Measurements from ENCODE around the gene KIF25.

The KIF25 gene

GRCh38 chr6:168084465-168085160 is 87.1 kb downstream of the KIF25 start:
- TF ChIP-seq CTCF (conservative IDR thresholded peaks at IDR 0.05; ENCODE audit: low read length) (no peak), EZH2phosphoT487 (IDR thresholded peaks at IDR 0.05; ENCODE audit: borderline replicate concordance) (no peak)
- no peaks in the 10 kb centered on the region for H3K4me1 ChIP-seq (ENCODE audit: insufficient read depth, low read length, poor library complexity, severe bottlenecking)
- H3K79me2 ChIP-seq (ENCODE audit: insufficient read depth, low read length) = no peaks in the 10 kb centered on the region
- no peak overlapping the region for H3K4me3 ChIP-seq (ENCODE audit: low read length, poor library complexity, severe bottlenecking)
- no peak overlapping the region for H2AFZ ChIP-seq (ENCODE audit: low read length)
- H3K36me3 ChIP-seq (ENCODE audit: insufficient read depth, low read length) = no peaks in the 10 kb centered on the region
- H3K9me3 ChIP-seq (ENCODE audit: insufficient read depth, low read depth, low read length) = peaks cover 15% of the 10 kb centered on the region; the same call in 1 of the 2 replicates
- H3K4me2 ChIP-seq (ENCODE audit: low read depth, low read length, poor library complexity, severe bottlenecking) = no peak overlapping the region
- no peaks in the 10 kb centered on the region for H3F3A ChIP-seq (ENCODE audit: low read depth)
- H3K9ac ChIP-seq (ENCODE audit: low read depth, low read length, poor library complexity, severe bottlenecking) = no peak overlapping the region
- H3K27me3 ChIP-seq (ENCODE audit: insufficient read depth, low read length, poor library complexity, severe bottlenecking) = no peaks in the 10 kb centered on the region
- no peaks in the 10 kb centered on the region for H3K9me2 ChIP-seq (replicated peaks; ENCODE audit: low read depth, low read length)
- H4K20me1 ChIP-seq (ENCODE audit: insufficient read depth, low read length, poor library complexity, severe bottlenecking) = no peaks in the 10 kb centered on the region

- H3K4me2 ChIP-seq (ENCODE audit: low read depth, low read length, poor library complexity, severe bottlenecking) = no peak overlapping the region
- no peak for TF ChIP-seq EZH2phosphoT487 (IDR thresholded peaks at IDR 0.05; ENCODE audit: borderline replicate concordance)
- no peak for TF ChIP-seq CTCF (conservative IDR thresholded peaks at IDR 0.05; ENCODE audit: low read length)
- no peaks in the 10 kb centered on the region for H3K9me2 ChIP-seq (replicated peaks; ENCODE audit: low read depth, low read length)
- H3K4me1 ChIP-seq (ENCODE audit: insufficient read depth, low read length, poor library complexity, severe bottlenecking) = no peaks in the 10 kb centered on the region
- H3K27me3 ChIP-seq (ENCODE audit: insufficient read depth, low read length, poor library complexity, severe bottlenecking) = no peaks in the 10 kb centered on the region
- H3F3A ChIP-seq (ENCODE audit: low read depth) = no peaks in the 10 kb centered on the region
- H2AFZ ChIP-seq (ENCODE audit: low read length) = no peak overlapping the region
- no peak overlapping the region for H3K4me3 ChIP-seq (ENCODE audit: low read length, poor library complexity, severe bottlenecking)
- H3K9me3 ChIP-seq (ENCODE audit: insufficient read depth, low read depth, low read length) = peaks cover 13% of the 10 kb centered on the region; the same call in 1 of the 2 replicates
- no peak overlapping the region for H3K9ac ChIP-seq (ENCODE audit: low read depth, low read length, poor library complexity, severe bottlenecking)
- H4K20me1 ChIP-seq (ENCODE audit: insufficient read depth, low read length, poor library complexity, severe bottlenecking) = no peaks in the 10 kb centered on the region
- no peaks in the 10 kb centered on the region for H3K79me2 ChIP-seq (ENCODE audit: insufficient read depth, low read length)
- no peaks in the 10 kb centered on the region for H3K36me3 ChIP-seq (ENCODE audit: insufficient read depth, low read length)
Measured at GRCh38 chr6:168086066-168086465, 88.6 kb downstream of the KIF25 start.

- Histone ChIP-seq H3K9me3 (ENCODE audit: insufficient read depth, low read depth, low read length) (peaks cover 13% of the 10 kb centered on the region; the same call in 1 of the 2 replicates), H3K36me3 (ENCODE audit: insufficient read depth, low read length) (no peaks in the 10 kb centered on the region), H3K9ac (ENCODE audit: low read depth, low read length, poor library complexity, severe bottlenecking) (no peak overlapping the region), H3K4me3 (ENCODE audit: low read length, poor library complexity, severe bottlenecking) (no peak overlapping the region), H4K20me1 (ENCODE audit: insufficient read depth, low read length, poor library complexity, severe bottlenecking) (no peaks in the 10 kb centered on the region), H3K9me2 (replicated peaks; ENCODE audit: low read depth, low read length) (no peaks in the 10 kb centered on the region), H2AFZ (ENCODE audit: low read length) (no peak overlapping the region), H3F3A (ENCODE audit: low read depth) (no peaks in the 10 kb centered on the region), H3K4me2 (ENCODE audit: low read depth, low read length, poor library complexity, severe bottlenecking) (no peak overlapping the region), H3K79me2 (ENCODE audit: insufficient read depth, low read length) (no peaks in the 10 kb centered on the region), H3K4me1 (ENCODE audit: insufficient read depth, low read length, poor library complexity, severe bottlenecking) (no peaks in the 10 kb centered on the region), H3K27me3 (ENCODE audit: insufficient read depth, low read length, poor library complexity, severe bottlenecking) (no peaks in the 10 kb centered on the region)
- no peak for TF ChIP-seq CTCF (conservative IDR thresholded peaks at IDR 0.05; ENCODE audit: low read length)
- no peak for TF ChIP-seq EZH2phosphoT487 (IDR thresholded peaks at IDR 0.05; ENCODE audit: borderline replicate concordance)
Measured at GRCh38 chr6:168086616-168087015, 89.1 kb downstream of the KIF25 start.

All from Loucy (cell line).